DMS53 treated with DMSO at 0.1 percent for 48 hours (cell line): ENCODE data around the gene SKI.

Source experiments
- DNase-seq: peaks from one replicate; lab custom pipeline; 2025; ENCODE audit not compliant: unreplicated experiment; lab: John Stamatoyannopoulos, UW

Gene SKI

DNA sequence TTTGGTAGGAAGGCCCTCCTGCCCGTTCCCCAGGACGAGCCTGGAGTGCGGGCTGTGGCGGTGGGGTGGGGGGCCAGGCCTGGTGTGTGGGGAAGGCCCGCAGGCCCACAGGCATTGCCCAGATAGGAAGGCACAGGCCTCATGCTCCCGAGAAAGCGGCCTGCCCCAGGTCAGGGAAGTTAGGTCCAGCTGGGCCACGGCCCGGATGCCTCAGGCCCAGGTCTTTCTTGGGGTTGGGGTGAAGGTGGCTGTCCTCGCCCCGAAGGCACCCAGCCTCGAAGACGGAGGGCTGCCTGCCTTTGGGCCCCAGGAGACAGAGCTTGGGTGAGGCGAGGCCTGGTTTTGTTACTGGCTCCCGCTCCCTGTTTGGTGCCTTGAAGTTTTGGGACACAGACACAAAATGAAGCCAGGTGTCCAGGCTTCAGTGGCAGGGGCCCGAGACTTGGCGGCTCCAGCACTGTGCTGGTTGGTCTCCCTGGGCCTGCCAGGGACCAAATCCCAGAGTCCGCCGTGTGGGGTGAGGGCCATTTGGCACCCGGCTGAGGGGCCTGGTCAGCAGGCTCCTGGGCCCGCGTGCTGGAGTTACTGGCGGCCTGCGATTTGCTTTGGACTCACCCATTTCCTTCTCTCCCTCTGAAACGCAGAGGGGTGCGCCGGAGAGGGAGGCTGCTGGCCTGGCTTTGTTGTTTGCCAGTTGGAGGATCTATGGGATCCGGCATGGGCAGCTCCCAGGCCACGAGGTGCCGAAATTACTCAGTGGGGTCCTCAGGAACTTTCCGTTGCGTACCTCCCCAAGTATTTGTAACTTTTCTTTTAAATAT is 2.0 kb downstream of the SKI start:
- DNase-seq, result no peak

DNA sequence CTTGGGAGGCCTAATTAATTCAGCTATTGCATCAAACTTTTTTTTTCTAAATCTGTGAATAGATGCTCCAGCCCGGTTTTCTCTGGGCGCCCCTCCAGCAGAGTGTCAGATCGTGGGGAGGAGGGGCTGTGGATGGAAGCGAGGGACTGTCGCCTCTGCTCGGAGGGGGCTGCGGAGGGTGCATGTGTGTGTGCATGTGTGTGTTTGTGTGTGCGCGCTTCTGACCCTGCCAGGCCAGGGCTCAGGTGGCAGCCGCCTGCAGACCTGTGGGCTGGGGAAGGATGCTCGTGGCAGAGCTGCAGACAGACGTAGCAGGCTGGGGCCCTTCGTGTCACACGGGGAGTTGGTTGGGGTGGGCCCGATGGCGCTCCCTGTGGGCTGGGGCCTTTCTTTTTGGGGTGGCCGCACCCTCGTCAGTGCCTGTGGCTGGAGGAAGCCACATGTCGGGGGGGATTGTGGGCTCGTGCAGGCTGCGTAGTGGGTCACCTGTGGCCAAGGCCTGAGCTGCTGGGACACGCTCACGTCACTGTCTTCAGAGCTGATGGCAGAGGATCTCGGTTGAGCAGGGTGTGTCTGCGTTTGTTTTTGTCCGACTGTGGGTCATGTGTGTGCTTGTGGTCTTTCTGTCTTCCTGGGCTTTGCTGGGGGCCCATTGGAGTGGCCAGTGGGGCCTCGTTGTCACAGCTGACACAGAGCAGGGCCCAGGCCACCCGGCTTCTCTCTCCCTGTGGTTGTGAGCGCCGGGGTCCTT is 2.8 kb downstream of the SKI start:
- DNase-seq, result no peak

- no peak for DNase-seq
Measured at GRCh38 chr1:2231532-2232254, 3.6 kb downstream of the SKI start.

- DNase-seq, result no peak
Measured at GRCh38 chr1:2232255-2232915, 4.3 kb downstream of the SKI start.

DNA sequence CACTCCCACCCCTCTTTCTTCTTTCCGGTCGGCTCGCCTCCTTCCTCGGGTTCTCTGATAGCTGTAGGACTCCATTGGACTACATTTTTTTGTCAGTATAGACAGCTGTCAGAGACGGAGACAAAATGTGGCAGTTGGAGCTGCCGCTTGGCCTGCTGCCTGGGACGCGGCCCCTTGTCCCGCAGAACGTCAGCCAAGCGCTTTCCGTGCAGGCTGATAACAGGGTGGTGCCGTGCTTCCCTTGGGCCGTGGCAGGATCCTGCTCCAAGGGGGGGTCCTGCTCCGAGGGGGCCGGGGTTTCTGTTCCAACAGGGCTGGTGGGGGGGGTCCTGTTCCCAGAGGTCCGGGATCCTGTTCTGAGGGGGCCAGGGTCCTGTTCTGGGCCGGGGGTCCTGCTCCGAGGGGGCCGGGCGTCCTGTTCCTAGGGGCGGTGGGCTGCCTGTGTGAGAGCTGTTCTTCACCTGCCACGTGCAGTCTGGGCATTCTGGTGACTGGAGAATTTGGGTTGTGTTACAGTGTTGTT is 4.9 kb downstream of the SKI start:
- no peak for DNase-seq

DNA sequence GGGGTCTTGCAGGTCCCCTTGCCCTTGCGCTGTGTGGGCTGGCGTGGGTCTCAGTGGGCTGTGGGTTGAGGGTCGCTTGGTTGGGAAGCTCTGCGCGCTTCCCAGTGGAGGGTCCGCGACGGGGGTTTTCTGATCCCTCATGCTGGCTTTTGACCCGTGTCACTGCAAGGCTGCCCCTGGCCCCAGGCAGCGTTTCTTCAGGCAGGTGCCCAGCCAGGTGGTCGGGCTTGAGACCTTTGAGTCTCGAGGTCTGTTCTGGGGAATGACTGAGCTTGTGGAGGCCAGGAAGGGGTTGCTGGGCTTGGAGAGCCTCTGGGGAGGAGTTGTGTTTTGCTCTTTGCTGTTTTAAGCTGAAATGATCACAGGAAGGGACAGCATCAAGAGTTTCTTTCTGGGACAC is 5.3 kb downstream of the SKI start:
- DNase-seq, result no peak

- no peak for DNase-seq
Measured at GRCh38 chr1:2233997-2234761, 6.1 kb downstream of the SKI start.

DNA sequence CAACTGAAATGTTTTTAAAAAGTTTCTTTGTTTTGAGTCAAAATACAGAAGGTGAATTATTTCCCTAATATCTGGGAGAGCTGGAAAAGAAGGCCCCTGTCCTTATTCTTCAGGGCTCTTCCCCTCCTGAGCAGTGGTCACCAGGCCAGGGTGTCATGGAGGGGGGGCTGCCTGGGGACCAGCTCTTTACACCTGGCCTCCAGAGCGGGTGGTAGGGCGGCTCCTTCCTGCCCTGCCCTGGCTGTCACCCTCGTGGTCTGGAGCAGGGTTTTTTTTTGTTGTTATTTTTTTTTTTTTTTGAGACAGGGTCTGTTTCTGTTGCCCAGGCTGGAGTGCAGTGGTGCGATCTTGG is 6.6 kb downstream of the SKI start:
- no peak for DNase-seq

DNA sequence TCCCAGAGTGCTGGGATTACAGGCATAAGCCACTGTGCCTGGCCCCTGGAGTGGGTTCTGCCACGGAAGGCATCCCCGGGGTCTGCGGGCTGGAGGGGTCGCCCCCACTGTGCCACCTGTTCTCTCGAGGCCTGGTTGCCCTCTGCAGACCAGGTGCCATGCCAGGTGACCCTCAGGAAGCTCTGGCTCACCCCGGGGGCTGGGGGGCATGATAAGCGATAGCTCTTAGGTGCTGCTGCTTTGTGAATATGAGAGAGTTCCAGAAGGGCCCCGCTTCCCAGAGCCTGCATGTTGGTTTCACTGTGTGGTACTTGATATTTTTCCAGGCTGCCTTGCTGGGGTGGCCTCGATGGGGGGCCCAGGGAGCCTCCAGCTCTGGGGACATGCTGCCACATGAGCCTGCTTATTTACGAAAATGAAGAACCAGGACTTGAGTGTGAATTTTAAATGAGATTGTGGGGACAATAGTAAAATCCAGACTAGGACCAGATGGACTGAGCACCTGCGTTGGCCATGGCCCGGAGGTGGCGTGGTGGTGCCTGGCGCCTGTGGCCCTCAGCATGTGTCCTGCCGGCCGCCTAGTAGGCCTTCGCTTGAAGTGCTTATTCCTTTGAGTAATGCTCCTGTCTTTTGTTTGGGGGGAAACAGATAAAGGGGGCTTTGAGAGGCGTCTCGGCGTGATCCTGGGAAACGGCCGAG is 7.3 kb downstream of the SKI start:
- DNase-seq, result no peak

- no peak for DNase-seq
Measured at GRCh38 chr1:2236695-2237677, 8.9 kb downstream of the SKI start.

- DNase-seq, result no peak
Measured at GRCh38 chr1:2237773-2238172, 9.7 kb downstream of the SKI start.

- no peak for DNase-seq
Measured at GRCh38 chr1:2238361-2239012, 10.4 kb downstream of the SKI start.

DNA sequence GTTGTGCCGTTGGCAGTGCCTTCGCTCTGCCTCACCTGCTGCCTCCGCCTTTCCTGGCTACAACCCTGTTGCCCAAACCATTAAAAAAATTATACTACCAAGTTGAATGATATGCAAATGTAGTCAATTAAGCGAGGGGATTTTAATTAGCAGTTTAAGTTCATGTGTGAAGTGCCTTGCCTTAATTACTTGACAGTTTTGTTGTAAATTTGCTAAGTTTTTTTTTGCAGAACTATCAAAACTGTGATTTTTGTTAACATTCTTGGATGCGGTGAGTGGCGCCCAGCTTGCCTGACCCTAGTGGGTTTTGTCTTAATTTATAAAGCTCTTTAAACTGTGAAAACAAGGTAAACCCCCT is 10.9 kb downstream of the SKI start:
- no peak for DNase-seq

GRCh38 chr1:2239384-2239985 is 11.4 kb downstream of the SKI start:
- DNase-seq, result no peak

DNA sequence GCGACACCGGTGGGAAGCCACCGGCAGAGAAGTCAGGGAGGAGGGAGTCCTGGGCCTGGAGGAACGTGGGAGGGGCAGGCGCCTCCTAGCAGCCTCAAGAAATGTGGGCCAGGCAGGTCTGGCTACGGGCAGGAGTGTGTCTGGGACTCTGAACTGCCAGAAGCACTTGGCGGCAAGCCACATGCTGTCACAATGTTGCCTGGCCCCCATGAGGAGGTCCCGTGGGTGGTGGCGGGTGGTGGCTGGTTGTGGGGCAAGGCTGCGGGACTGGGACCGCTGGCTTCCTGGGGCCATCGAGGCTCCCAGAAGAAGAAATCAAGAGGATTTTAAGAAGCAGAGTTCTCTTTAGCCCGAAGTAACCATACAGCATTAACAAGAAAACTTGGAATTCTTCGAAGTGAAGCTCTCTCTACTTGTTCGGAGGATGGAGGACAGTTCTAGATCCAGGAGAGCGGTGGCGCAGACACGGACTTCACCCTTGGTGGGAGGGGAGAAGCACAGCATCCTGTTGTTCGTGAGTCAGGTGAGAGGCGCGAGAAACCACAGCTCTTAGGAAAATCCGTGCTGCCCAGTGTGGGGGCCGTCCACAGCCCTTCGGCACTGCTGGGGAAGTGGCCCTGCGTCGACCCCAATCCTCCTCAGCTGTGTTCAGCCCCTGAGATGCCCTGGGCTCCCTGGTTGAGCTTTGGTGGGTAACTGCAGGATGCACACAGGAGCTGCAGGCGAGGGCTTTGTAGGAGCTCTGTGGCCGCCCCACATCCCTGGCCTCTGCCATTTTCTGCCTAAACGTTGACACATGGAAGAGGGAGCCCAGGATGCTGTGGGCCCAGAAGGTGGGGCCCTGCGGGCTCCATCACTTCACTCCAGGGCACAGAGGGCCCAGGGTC is 12.4 kb downstream of the SKI start:
- no peak for DNase-seq

DNA sequence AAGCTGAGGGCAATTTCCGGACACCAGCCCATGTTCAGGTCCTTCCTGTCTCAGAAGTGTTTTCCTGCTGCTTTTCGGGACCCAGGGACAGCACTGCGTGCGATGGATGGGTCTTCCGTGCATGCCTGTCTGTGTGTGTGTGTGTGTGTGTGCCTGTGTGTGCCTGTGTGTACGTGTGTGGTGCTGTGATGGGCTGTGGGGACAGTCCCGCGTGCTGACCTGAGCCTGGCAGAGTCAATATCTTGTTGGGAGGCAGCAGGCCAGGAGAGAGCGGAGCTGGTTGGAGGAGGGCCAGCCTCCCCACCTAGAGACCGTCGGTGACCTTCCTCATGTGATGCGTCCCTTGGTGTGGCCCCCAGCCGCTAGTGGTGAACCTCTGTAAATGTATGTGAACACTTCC is 13.7 kb downstream of the SKI start:
- DNase-seq, result no peak
